HAP-1 (cell line): ENCODE measurements around the gene HMGB1.
"Not testable (repeated sequence)": the region's sequence is repeated elsewhere in the genome, so short reads cannot be mapped to it uniquely, and the experiment has no call there.

ENCODE experiments used
- DNase-seq, 2 experiments: peaks; one replicate each; pipeline ENCODE4 v3.0.0-alpha.2; 2016 to 2020; ENCODE audit warnings: low spot score in 2 of 2
- H3K27me3 ChIP-seq: fragments of 250-450 bp; sonication (Bioruptor Pico); 2 replicates; pipeline ENCODE4 v1.5.1; 2020; ENCODE audit warnings: low read depth, mild to moderate bottlenecking, moderate library complexity
- H3K36me3 ChIP-seq: fragments of 250-450 bp; sonication (Bioruptor Pico); replicated peaks from 2 replicates; pipeline ENCODE4 v1.5.1; 2020; ENCODE audit warnings: mild to moderate bottlenecking
- H3K4me1 ChIP-seq: fragments of 250-450 bp; sonication (Bioruptor Pico); 2 replicates; pipeline ENCODE4 v1.5.1; 2020; ENCODE audit warnings: mild to moderate bottlenecking
- H3K4me3 ChIP-seq: fragments of 250-450 bp; sonication (Bioruptor Pico); 2 replicates; pipeline ENCODE4 v1.5.1; 2020; ENCODE audit warnings: mild to moderate bottlenecking, moderate library complexity
- H3K9me3 ChIP-seq: fragments of 250-450 bp; sonication (Bioruptor Pico); 2 replicates; pipeline ENCODE4 v1.5.1; 2020; ENCODE audit warnings: mild to moderate bottlenecking, moderate library complexity
- in situ Hi-C: fragments of 300-500 bp; cut with MboI; formaldehyde crosslinking; loops from 3 replicates; pipeline ENCODE4 v1.14.3; 2020; ENCODE audit warnings: low sequenced_read_pairs, inconsistent platforms, mixed read lengths

HMGB1 gene

DNA sequence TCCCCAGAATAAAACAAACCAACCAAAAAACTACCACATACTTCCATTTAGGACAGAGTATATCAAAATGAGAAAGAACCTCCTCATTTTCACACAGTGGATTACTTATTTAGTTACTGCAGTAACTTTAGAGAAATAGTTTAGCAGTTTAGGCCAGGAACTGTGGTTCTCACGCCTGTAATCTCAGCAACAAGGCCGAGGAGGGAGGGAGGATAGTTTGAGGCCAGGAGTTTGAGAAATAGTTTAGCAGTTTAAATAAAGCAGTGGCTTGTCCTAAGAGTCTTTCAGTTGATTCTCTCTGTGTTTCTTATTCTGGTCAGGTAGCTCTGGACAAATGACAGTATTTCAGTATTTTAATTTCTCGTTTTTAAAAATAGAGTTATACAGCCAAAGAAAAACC, 9.4 kb downstream of the HMGB1 start:
- in situ Hi-C loops: no loop called here

DNA sequence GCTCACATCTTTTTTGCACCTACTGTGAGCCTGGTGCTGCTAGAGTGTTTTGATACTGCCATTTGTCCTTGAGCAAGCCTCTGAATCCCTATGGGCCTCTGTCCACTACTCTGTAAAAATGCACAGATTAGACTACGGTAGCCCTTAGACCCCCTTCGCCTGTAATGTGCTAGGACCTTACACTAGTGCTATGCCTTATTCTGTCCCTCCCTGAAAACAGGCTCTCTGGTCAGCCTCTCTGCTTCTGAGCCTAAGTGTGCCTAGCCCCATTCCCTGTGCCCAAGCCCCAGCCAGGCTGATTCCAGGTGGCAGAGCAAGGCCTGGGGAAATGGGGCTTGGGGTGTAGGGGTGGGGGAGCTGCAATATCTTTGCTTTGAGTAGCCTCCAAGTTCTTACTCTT, 10.7 kb downstream of the HMGB1 start:
- H3K36me3 ChIP-seq: peaks cover 20% of the 10 kb centered on the region
- H3K4me3 ChIP-seq: no peak overlapping the region
- in situ Hi-C loops: no loop called here
- no peak for DNase-seq
- no peaks in the 10 kb centered on the region for H3K27me3 ChIP-seq
- H3K4me1 ChIP-seq: no peaks in the 10 kb centered on the region
- H3K9me3 ChIP-seq: no peaks in the 10 kb centered on the region

More for the DNA sequence above, 9.4 kb downstream of the HMGB1 start:
- DNase-seq: no peak
- Histone ChIP-seq H3K36me3 (peaks cover 23% of the 10 kb centered on the region), H3K4me3 (no peak overlapping the region), H3K9me3 (no peaks in the 10 kb centered on the region), H3K4me1 (no peaks in the 10 kb centered on the region), H3K27me3 (no peaks in the 10 kb centered on the region)

- DNase-seq: no peak
Measured at GRCh38 chr13:30453727-30454126, 12.0 kb downstream of the HMGB1 start.

DNA sequence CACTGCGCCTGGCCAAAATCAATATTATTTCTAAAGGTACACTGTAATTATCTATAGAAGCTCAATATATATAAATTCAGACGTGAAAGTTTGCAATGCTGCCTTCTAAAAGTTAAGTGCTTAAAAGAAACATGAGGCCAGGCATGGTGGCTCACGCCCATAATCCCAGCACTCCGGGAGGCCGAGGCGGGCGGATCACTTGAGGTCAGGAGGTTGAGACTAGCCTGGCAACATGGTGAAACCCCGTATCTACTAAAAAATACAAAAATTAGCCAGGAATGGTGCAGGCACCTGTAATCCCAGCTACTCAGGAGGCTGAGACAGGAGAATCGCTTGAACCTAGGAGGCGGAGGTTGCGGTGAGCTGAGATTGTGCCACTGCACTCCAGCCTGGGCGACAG, 14.3 kb downstream of the HMGB1 start:
- H3K4me1 ChIP-seq, DNase-seq, H3K27me3 ChIP-seq, H3K4me3 ChIP-seq, H3K9me3 ChIP-seq, H3K36me3 ChIP-seq, in situ Hi-C loops: not testable (repeated sequence)

More at GRCh38 chr13:30453727-30454126, 12.0 kb downstream of the HMGB1 start:
- Histone ChIP-seq H3K4me3 (no peak overlapping the region), H3K9me3 (no peaks in the 10 kb centered on the region), H3K27me3 (no peaks in the 10 kb centered on the region), H3K4me1 (no peaks in the 10 kb centered on the region), H3K36me3 (peaks cover 7% of the 10 kb centered on the region)
- in situ Hi-C loops: no loop called here

DNA sequence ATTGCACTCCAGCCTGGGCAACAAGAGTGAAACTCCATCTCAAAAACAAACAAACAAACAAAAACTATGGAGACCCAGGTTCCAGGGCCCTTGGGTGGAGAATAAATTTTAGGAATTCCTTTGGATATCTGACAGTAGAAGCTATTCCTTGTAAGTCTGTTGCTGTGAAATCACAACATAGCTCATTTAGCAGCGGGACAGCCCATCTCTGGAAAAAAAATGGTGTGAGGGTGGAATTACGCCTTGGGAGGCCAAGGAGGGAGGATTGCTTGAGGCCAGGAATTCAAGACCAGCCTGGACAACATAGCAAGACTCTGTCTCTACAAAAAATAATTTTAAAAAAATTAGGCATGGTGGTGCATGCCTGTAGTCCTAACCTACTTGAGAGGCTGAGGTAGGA, 15.7 kb downstream of the HMGB1 start:
- Histone ChIP-seq H3K27me3 (no peaks in the 10 kb centered on the region), H3K36me3 (no peaks in the 10 kb centered on the region), H3K4me1 (no peaks in the 10 kb centered on the region), H3K4me3 (no peak overlapping the region), H3K9me3 (no peaks in the 10 kb centered on the region)
- no peak for DNase-seq
- in situ Hi-C loops: no loop called here

GRCh38 chr13:30448441-30448840, 17.3 kb downstream of the HMGB1 start:
- Histone ChIP-seq H3K4me1 (no peaks in the 10 kb centered on the region), H3K27me3 (no peaks in the 10 kb centered on the region), H3K4me3 (no peak overlapping the region), H3K36me3 (no peaks in the 10 kb centered on the region), H3K9me3 (no peaks in the 10 kb centered on the region)
- DNase-seq: no peak
- in situ Hi-C loops: no loop called here

DNA sequence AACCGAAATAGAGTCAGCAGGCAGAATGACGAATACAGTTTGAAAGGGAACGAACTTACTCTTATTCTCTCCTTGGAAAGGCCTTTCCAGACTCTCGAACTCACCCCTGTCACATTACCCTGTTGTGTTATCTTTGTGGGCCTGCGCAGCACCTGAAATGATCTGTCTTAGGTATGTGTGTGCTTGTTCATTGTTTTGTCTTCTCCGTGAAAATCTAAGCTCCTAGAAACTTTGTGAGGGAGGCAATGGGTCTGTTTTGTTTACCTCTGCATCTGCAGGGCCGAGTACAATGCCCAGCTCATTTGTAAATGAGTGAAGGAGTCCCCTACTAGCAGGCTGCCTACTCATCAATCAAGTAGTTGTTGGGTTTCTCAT, 19.6 kb downstream of the HMGB1 start:
- H3K9me3 ChIP-seq: no peaks in the 10 kb centered on the region
- H3K4me3 ChIP-seq: no peak overlapping the region
- DNase-seq: no peak
- no peaks in the 10 kb centered on the region for H3K36me3 ChIP-seq
- peaks cover 6% of the 10 kb centered on the region for H3K4me1 ChIP-seq
- H3K27me3 ChIP-seq: no peaks in the 10 kb centered on the region
- in situ Hi-C loops: no loop called here

GRCh38 chr13:30443957-30444404, 21.8 kb downstream of the HMGB1 start:
- H3K4me3 ChIP-seq: no peak overlapping the region
- no peak for DNase-seq
- no peaks in the 10 kb centered on the region for H3K9me3 ChIP-seq
- H3K4me1 ChIP-seq: peaks cover 6% of the 10 kb centered on the region
- no peaks in the 10 kb centered on the region for H3K27me3 ChIP-seq
- H3K36me3 ChIP-seq: no peaks in the 10 kb centered on the region
- in situ Hi-C loops: no loop called here

- DNase-seq, H3K36me3 ChIP-seq, H3K4me1 ChIP-seq, in situ Hi-C loops, H3K27me3 ChIP-seq, H3K4me3 ChIP-seq, H3K9me3 ChIP-seq: not testable (repeated sequence)
Measured at GRCh38 chr13:30443491-30443890, 22.2 kb downstream of the HMGB1 start.

DNA sequence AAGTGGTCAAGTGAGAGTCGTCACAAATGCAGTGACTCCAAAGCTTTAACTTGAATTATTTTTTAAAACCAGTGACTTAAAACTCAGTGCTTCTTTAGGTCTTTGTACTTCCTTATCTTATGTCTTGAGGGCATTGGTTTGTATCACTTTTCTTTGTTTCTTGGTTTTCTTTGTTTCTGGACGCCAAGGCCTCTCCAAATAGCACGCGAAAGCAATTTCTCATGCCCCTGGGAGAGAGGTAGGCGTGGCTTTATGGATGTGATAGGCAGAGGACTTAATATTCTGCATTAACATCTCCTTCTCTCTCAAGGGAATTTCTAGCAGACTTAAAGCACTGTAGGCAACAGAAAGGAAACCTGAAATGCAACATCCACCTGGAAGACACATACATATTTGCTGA, 22.8 kb downstream of the HMGB1 start:
- in situ Hi-C loops: no loop called here
- Histone ChIP-seq H3K36me3 (no peaks in the 10 kb centered on the region), H3K4me3 (no peak overlapping the region), H3K9me3 (no peaks in the 10 kb centered on the region), H3K27me3 (no peaks in the 10 kb centered on the region), H3K4me1 (peaks cover 6% of the 10 kb centered on the region)
- peak in 1 of 2 experiments; percentile 39 for DNase-seq

DNA sequence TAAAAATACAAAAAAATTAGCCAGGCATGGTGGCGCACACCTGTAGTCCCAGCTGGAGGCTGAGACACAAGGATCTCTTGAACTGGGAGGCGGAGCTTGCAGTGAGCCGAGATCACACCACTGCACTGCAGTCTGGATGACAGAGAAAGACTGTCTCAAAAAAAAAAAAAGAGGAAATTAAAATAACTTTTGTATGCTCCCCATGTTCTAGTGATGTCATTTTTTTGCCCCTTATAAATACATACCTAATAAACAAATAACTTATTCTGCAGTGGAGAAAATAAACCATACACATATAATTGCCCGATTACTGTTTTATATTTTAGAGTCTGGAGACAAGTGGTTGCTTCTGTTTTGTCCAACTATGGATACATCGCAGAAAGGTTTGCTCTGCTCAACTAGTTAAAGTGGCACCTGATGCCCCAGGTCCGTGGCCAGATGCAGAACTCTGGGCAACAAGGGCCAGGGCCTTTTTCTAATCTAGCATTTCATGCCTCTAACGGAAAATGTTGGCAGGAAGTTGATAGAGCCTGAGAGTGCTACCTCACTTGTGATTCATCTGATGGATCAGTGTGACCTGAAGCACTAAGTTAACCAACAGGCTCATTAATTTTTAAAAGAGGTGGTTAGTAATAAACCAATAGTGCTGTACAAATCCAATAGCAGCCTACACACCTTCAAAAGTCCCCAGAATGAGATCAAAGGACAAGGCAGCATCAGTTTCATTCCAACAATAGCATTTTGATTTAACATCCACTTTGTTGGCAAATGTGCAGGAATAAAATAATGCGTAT, 24.6 kb downstream of the HMGB1 start:
- H3K36me3 ChIP-seq: no peaks in the 10 kb centered on the region
- in situ Hi-C loops: no loop called here
- H3K27me3 ChIP-seq: no peaks in the 10 kb centered on the region
- H3K4me3 ChIP-seq: no peak overlapping the region
- no peak for DNase-seq
- no peaks in the 10 kb centered on the region for H3K9me3 ChIP-seq
- H3K4me1 ChIP-seq: peaks cover 6% of the 10 kb centered on the region

GRCh38 chr13:30438286-30438685, 27.4 kb downstream of the HMGB1 start:
- no peak overlapping the region for H3K4me3 ChIP-seq
- no peaks in the 10 kb centered on the region for H3K9me3 ChIP-seq
- H3K36me3 ChIP-seq: no peaks in the 10 kb centered on the region
- peaks cover 6% of the 10 kb centered on the region for H3K4me1 ChIP-seq
- 0 out of 2 replicates have a peak, but pooled peaks cover 3% of the 10 kb centered on the region for H3K27me3 ChIP-seq
- DNase-seq: no peak
- in situ Hi-C loops: no loop called here

- Histone ChIP-seq H3K9me3 (no peaks in the 10 kb centered on the region), H3K36me3 (no peaks in the 10 kb centered on the region), H3K4me3 (no peak overlapping the region), H3K4me1 (no peaks in the 10 kb centered on the region), H3K27me3 (0 out of 2 replicates have a peak, but pooled peaks cover 3% of the 10 kb centered on the region)
- DNase-seq: no peak
- in situ Hi-C loops: no loop called here
Measured at GRCh38 chr13:30437177-30437576, 28.6 kb downstream of the HMGB1 start.

GRCh38 chr13:30435911-30436451, 29.8 kb downstream of the HMGB1 start:
- H3K9me3 ChIP-seq: no peaks in the 10 kb centered on the region
- H3K36me3 ChIP-seq: no peaks in the 10 kb centered on the region
- in situ Hi-C loops: no loop called here
- H3K27me3 ChIP-seq: 0 out of 2 replicates have a peak, but pooled peaks cover 3% of the 10 kb centered on the region
- no peak for DNase-seq
- no peaks in the 10 kb centered on the region for H3K4me1 ChIP-seq
- H3K4me3 ChIP-seq: no peak overlapping the region
